WTC11 (cell line): Measurements from ENCODE around the gene NOM1. TPM values are rescaled to one million over a fixed set of nuclear protein-coding genes. Genes with fewer than 3 reads are reported as not detected.
A peak's percentile ranks its signal among the peaks of the same experiment; 100 is the strongest.

Experiments
- ATAC-seq: fragments of 200-7000 bp; cut with Tn5 transposase; 2 replicates; pipeline ENCODE4 v1.10.0; 2021; ENCODE audit warnings: mild to moderate bottlenecking, moderate library complexity
- CTCF ChIA-PET: fragments of 300-600 bp; sonication (Branson Sonifier 250); formaldehyde crosslinking; loops from one replicate; lab custom pipeline; 2021; ENCODE audit warnings: antibody characterized with exemption; lab: Charles Lee
- POLR2A ChIA-PET: fragments of 350-600 bp; sonication (Branson Sonifier 250); formaldehyde crosslinking; loops from one replicate; lab custom pipeline; 2021; ENCODE audit warnings: antibody characterized with exemption; lab: Charles Lee
- DNase-seq: peaks from one replicate; pipeline ENCODE4 v3.0.0; 2021; ENCODE audit warnings: low spot score
- H3K27ac Mint-ChIP-seq: 2 replicates; pipeline ENCODE4 v1.8.0; 2021; ENCODE audit warnings: mixed read lengths
- H3K27me3 Mint-ChIP-seq: 2 replicates; pipeline ENCODE4 v1.8.0; 2021; ENCODE audit warnings: low read depth, mild to moderate bottlenecking, moderate library complexity, mixed read lengths
- H3K36me3 Mint-ChIP-seq: 2 replicates; pipeline ENCODE4 v1.8.0; 2021; ENCODE audit warnings: mixed read lengths
- H3K4me1 Mint-ChIP-seq: 2 replicates; pipeline ENCODE4 v1.8.0; 2022; ENCODE audit warnings: mixed read lengths
- H3K4me3 Mint-ChIP-seq: 2 replicates; pipeline ENCODE4 v1.8.0; 2021; ENCODE audit warnings: mild to moderate bottlenecking, moderate library complexity, mixed read lengths
- H3K9me3 Mint-ChIP-seq: 2 replicates; pipeline ENCODE4 v1.8.0; 2021; ENCODE audit warnings: mixed read lengths
- E2F4 ChIP-seq: sonication (generic); formaldehyde crosslinking; IDR thresholded peaks from 2 replicates; pipeline ENCODE4 v1.8.1; 2022; ENCODE audit warnings: low read depth, mild to moderate bottlenecking, moderate library complexity, missing genetic modification reagents, borderline replicate concordance
- FOXJ3 ChIP-seq: sonication (generic); formaldehyde crosslinking; IDR thresholded peaks from 2 replicates; pipeline ENCODE4 v1.9.0; 2021; ENCODE audit warnings: missing genetic modification reagents, mild to moderate bottlenecking, borderline replicate concordance
- FOXP1 ChIP-seq: sonication (generic); formaldehyde crosslinking; IDR thresholded peaks from 2 replicates; pipeline ENCODE4 v1.8.0; 2022; ENCODE audit warnings: missing genetic modification reagents, mild to moderate bottlenecking, moderate library complexity, borderline replicate concordance
- GABPB1 ChIP-seq: sonication (generic); formaldehyde crosslinking; IDR thresholded peaks from 2 replicates; pipeline ENCODE4 v1.8.1; 2023; ENCODE audit warnings: mild to moderate bottlenecking, missing genetic modification reagents
- JUN ChIP-seq: sonication (generic); formaldehyde crosslinking; IDR thresholded peaks from 2 replicates; pipeline ENCODE4 v1.8.0; 2023; ENCODE audit warnings: mild to moderate bottlenecking, missing genetic modification reagents
- MYBL2 ChIP-seq: sonication (generic); formaldehyde crosslinking; IDR thresholded peaks from 2 replicates; pipeline ENCODE4 v1.8.1; 2023; ENCODE audit warnings: mild to moderate bottlenecking, moderate library complexity, missing genetic modification reagents
- NFATC4 ChIP-seq: fragments of 250-450 bp; sonication (Bioruptor Pico); IDR thresholded peaks from 2 replicates; pipeline ENCODE4 v1.9.0; 2021; ENCODE audit warnings: mild to moderate bottlenecking
- NR3C1 ChIP-seq: sonication (generic); formaldehyde crosslinking; conservative IDR thresholded peaks from 2 replicates; pipeline ENCODE4 v1.8.1; 2023; ENCODE audit warnings: low read depth, mild to moderate bottlenecking, missing genetic modification reagents
- SP1 ChIP-seq: sonication (generic); formaldehyde crosslinking; conservative IDR thresholded peaks from 2 replicates; pipeline ENCODE4 v1.8.1; 2022; ENCODE audit warnings: missing genetic modification reagents
- USF2 ChIP-seq: sonication (generic); formaldehyde crosslinking; IDR thresholded peaks from 2 replicates; pipeline ENCODE4 v1.8.1; 2023; ENCODE audit warnings: mild to moderate bottlenecking, missing genetic modification reagents, moderate library complexity
- ZBTB21 ChIP-seq: sonication (generic); formaldehyde crosslinking; IDR thresholded peaks from 2 replicates; pipeline ENCODE4 v1.8.1; 2023; ENCODE audit warnings: mild to moderate bottlenecking, missing genetic modification reagents, borderline replicate concordance
- ZNF263 ChIP-seq: sonication (generic); formaldehyde crosslinking; IDR thresholded peaks from 2 replicates; pipeline ENCODE4 v1.8.1; 2022; ENCODE audit warnings: low read depth, mild to moderate bottlenecking, moderate library complexity, missing genetic modification reagents
- total RNA-seq: library from RNA; stranded (reverse); gene quantifications from 3 replicates; pipeline ENCODE4 v1.2.3, GENCODE V29; 2021
- TF ChIP-seq, protein P1 (sequence below): fragments of 200-600 bp; IDR thresholded peaks from 2 replicates; pipeline ENCODE4 v1.8.0; 2022; ENCODE audit warnings: antibody characterized with exemption
- TF ChIP-seq, protein P2 (sequence below): sonication (generic); formaldehyde crosslinking; IDR thresholded peaks from 2 replicates; pipeline ENCODE4 v1.8.1; 2022; ENCODE audit warnings: mild to moderate bottlenecking, missing genetic modification reagents, moderate library complexity, borderline replicate concordance
- TF ChIP-seq, protein P3 (sequence below): sonication (generic); formaldehyde crosslinking; IDR thresholded peaks from 2 replicates; pipeline ENCODE4 v1.8.1; 2023; ENCODE audit warnings: mild to moderate bottlenecking, missing genetic modification reagents, borderline replicate concordance

The NOM1 gene
- total RNA-seq, 1 experiment from 2014 or later, result 38.5 TPM

- no peak for ATAC-seq
- POLR2A ChIA-PET, result no interaction called here
- peaks cover 90% of the 10 kb centered on the region for H3K27me3 Mint-ChIP-seq
- no peaks in the 10 kb centered on the region for H3K9me3 Mint-ChIP-seq
- CTCF ChIA-PET, result interaction anchor here (0.8 kb wide), 1 partner anchor 12 kb away, joined by 3 read pairs; no protein-coding TSS in a partner anchor
- peaks cover 45% of the 10 kb centered on the region for H3K4me1 Mint-ChIP-seq
- H3K36me3 Mint-ChIP-seq, result no peaks in the 10 kb centered on the region
- TF ChIP-seq FOXP1 (CRISPR knock-in tag) (no peak), ZBTB21 (CRISPR knock-in tag) (no peak), SP1 (CRISPR knock-in tag) (no peak), JUN (CRISPR knock-in tag) (no peak), ZNF263 (CRISPR knock-in tag) (no peak), NFATC4 (no peak), GABPB1 (CRISPR knock-in tag) (no peak), E2F4 (no peak), MYBL2 (CRISPR knock-in tag) (no peak), NR3C1 (no peak), FOXJ3 (CRISPR knock-in tag) (no peak), USF2 (CRISPR knock-in tag) (no peak)
- TF ChIP-seq, protein P1, sequence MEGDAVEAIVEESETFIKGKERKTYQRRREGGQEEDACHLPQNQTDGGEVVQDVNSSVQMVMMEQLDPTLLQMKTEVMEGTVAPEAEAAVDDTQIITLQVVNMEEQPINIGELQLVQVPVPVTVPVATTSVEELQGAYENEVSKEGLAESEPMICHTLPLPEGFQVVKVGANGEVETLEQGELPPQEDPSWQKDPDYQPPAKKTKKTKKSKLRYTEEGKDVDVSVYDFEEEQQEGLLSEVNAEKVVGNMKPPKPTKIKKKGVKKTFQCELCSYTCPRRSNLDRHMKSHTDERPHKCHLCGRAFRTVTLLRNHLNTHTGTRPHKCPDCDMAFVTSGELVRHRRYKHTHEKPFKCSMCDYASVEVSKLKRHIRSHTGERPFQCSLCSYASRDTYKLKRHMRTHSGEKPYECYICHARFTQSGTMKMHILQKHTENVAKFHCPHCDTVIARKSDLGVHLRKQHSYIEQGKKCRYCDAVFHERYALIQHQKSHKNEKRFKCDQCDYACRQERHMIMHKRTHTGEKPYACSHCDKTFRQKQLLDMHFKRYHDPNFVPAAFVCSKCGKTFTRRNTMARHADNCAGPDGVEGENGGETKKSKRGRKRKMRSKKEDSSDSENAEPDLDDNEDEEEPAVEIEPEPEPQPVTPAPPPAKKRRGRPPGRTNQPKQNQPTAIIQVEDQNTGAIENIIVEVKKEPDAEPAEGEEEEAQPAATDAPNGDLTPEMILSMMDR, result no peak
- TF ChIP-seq, protein P2, sequence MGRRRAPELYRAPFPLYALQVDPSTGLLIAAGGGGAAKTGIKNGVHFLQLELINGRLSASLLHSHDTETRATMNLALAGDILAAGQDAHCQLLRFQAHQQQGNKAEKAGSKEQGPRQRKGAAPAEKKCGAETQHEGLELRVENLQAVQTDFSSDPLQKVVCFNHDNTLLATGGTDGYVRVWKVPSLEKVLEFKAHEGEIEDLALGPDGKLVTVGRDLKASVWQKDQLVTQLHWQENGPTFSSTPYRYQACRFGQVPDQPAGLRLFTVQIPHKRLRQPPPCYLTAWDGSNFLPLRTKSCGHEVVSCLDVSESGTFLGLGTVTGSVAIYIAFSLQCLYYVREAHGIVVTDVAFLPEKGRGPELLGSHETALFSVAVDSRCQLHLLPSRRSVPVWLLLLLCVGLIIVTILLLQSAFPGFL (CRISPR knock-in tag), result no peak
- TF ChIP-seq, protein P3, sequence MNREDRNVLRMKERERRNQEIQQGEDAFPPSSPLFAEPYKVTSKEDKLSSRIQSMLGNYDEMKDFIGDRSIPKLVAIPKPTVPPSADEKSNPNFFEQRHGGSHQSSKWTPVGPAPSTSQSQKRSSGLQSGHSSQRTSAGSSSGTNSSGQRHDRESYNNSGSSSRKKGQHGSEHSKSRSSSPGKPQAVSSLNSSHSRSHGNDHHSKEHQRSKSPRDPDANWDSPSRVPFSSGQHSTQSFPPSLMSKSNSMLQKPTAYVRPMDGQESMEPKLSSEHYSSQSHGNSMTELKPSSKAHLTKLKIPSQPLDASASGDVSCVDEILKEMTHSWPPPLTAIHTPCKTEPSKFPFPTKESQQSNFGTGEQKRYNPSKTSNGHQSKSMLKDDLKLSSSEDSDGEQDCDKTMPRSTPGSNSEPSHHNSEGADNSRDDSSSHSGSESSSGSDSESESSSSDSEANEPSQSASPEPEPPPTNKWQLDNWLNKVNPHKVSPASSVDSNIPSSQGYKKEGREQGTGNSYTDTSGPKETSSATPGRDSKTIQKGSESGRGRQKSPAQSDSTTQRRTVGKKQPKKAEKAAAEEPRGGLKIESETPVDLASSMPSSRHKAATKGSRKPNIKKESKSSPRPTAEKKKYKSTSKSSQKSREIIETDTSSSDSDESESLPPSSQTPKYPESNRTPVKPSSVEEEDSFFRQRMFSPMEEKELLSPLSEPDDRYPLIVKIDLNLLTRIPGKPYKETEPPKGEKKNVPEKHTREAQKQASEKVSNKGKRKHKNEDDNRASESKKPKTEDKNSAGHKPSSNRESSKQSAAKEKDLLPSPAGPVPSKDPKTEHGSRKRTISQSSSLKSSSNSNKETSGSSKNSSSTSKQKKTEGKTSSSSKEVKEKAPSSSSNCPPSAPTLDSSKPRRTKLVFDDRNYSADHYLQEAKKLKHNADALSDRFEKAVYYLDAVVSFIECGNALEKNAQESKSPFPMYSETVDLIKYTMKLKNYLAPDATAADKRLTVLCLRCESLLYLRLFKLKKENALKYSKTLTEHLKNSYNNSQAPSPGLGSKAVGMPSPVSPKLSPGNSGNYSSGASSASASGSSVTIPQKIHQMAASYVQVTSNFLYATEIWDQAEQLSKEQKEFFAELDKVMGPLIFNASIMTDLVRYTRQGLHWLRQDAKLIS (CRISPR knock-in tag), result no peak
- TF ChIP-seq, all 79 proteins: peak for 0
- no peak for DNase-seq
- no peak overlapping the region for H3K27ac Mint-ChIP-seq
- H3K4me3 Mint-ChIP-seq, result peak overlapping the region; percentile 45
Observed at GRCh38 chr7:157009170-157009777, 59.8 kb downstream of the NOM1 start.
